ENCODE measurements around the gene FOXO3. TPM values are rescaled to one million over a fixed set of nuclear protein-coding genes. Genes with fewer than 3 reads are reported as not detected.
A peak's percentile ranks its signal among the peaks of the same experiment; 100 is the strongest.
"Not testable (repeated sequence)": the region's sequence is repeated elsewhere in the genome, so short reads cannot be mapped to it uniquely, and the experiment has no call there.

Gene FOXO3
- total RNA-seq, 1 donor from 2014 or later = 43.3 TPM

- H3K27me3 Mint-ChIP-seq = peaks cover 4% of the 10 kb centered on the region
- no peak overlapping the region for H3K27ac Mint-ChIP-seq
- H3K4me1 Mint-ChIP-seq (ENCODE audit: unreplicated experiment) = peaks cover 50% of the 10 kb centered on the region
- H3K36me3 Mint-ChIP-seq = peaks cover 23% of the 10 kb centered on the region
- no peak overlapping the region for H3K4me3 Mint-ChIP-seq
- no peak for TF ChIP-seq CTCF (conservative IDR thresholded peaks at IDR 0.05)
- no peaks in the 10 kb centered on the region for H3K9me3 Mint-ChIP-seq
- DNase-seq (ENCODE audit: extremely low spot score, unreplicated experiment) = no peak
Observed at GRCh38 chr6:108675226-108676200, 114.8 kb downstream of the FOXO3 start.

- peaks cover 23% of the 10 kb centered on the region for H3K36me3 Mint-ChIP-seq
- no peak for DNase-seq (ENCODE audit: extremely low spot score, unreplicated experiment)
- H3K4me1 Mint-ChIP-seq (ENCODE audit: unreplicated experiment) = peaks cover 50% of the 10 kb centered on the region
- no peak overlapping the region for H3K27ac Mint-ChIP-seq
- H3K27me3 Mint-ChIP-seq = peaks cover 4% of the 10 kb centered on the region
- no peaks in the 10 kb centered on the region for H3K9me3 Mint-ChIP-seq
- no peak for TF ChIP-seq CTCF (conservative IDR thresholded peaks at IDR 0.05)
- no peak overlapping the region for H3K4me3 Mint-ChIP-seq
Observed at GRCh38 chr6:108676555-108676954, 115.8 kb downstream of the FOXO3 start.

- Mint-ChIP-seq H3K4me1 (ENCODE audit: unreplicated experiment) (peaks cover 58% of the 10 kb centered on the region), H3K27ac (no peak overlapping the region), H3K36me3 (peaks cover 26% of the 10 kb centered on the region), H3K9me3 (no peaks in the 10 kb centered on the region), H3K4me3 (peak overlapping the region; percentile 54), H3K27me3 (peaks cover 4% of the 10 kb centered on the region)
- no peak for TF ChIP-seq CTCF (conservative IDR thresholded peaks at IDR 0.05)
- no peak for DNase-seq (ENCODE audit: extremely low spot score, unreplicated experiment)
Observed at GRCh38 chr6:108677357-108677756, 116.6 kb downstream of the FOXO3 start.

GRCh38 chr6:108677894-108678293 is 117.2 kb downstream of the FOXO3 start:
- Mint-ChIP-seq H3K27ac (no peak overlapping the region), H3K9me3 (no peaks in the 10 kb centered on the region), H3K27me3 (peaks cover 4% of the 10 kb centered on the region), H3K36me3 (peaks cover 26% of the 10 kb centered on the region), H3K4me1 (ENCODE audit: unreplicated experiment) (peaks cover 58% of the 10 kb centered on the region), H3K4me3 (no peak overlapping the region)
- no peak for DNase-seq (ENCODE audit: extremely low spot score, unreplicated experiment)
- no peak for TF ChIP-seq CTCF (conservative IDR thresholded peaks at IDR 0.05)

- H3K4me1 Mint-ChIP-seq (ENCODE audit: unreplicated experiment) = peaks cover 52% of the 10 kb centered on the region
- H3K27me3 Mint-ChIP-seq; H3K4me3 Mint-ChIP-seq; H3K27ac Mint-ChIP-seq; DNase-seq (ENCODE audit: extremely low spot score, unreplicated experiment); H3K9me3 Mint-ChIP-seq: not testable (repeated sequence)
- H3K36me3 Mint-ChIP-seq = peaks cover 18% of the 10 kb centered on the region
Observed at GRCh38 chr6:108680314-108680713, 119.6 kb downstream of the FOXO3 start.

GRCh38 chr6:108681721-108682120 is 121.0 kb downstream of the FOXO3 start:
- not testable (repeated sequence) for DNase-seq (ENCODE audit: extremely low spot score, unreplicated experiment); H3K9me3 Mint-ChIP-seq; H3K27me3 Mint-ChIP-seq
- Mint-ChIP-seq H3K4me3 (peak overlapping the region; percentile 39), H3K27ac (peak overlapping the region; percentile 26), H3K36me3 (peaks cover 22% of the 10 kb centered on the region), H3K4me1 (ENCODE audit: unreplicated experiment) (peaks cover 49% of the 10 kb centered on the region)

- Mint-ChIP-seq H3K4me1 (ENCODE audit: unreplicated experiment) (peaks cover 48% of the 10 kb centered on the region), H3K27ac (peak overlapping the region; percentile 26), H3K36me3 (peaks cover 29% of the 10 kb centered on the region)
- not testable (repeated sequence) for H3K9me3 Mint-ChIP-seq; H3K27me3 Mint-ChIP-seq; DNase-seq (ENCODE audit: extremely low spot score, unreplicated experiment); H3K4me3 Mint-ChIP-seq
Observed at GRCh38 chr6:108682383-108683119, 121.8 kb downstream of the FOXO3 start.

- H3K27me3 Mint-ChIP-seq; H3K4me3 Mint-ChIP-seq; DNase-seq (ENCODE audit: extremely low spot score, unreplicated experiment); H3K27ac Mint-ChIP-seq; H3K9me3 Mint-ChIP-seq: not testable (repeated sequence)
- peaks cover 43% of the 10 kb centered on the region for H3K4me1 Mint-ChIP-seq (ENCODE audit: unreplicated experiment)
- peaks cover 34% of the 10 kb centered on the region for H3K36me3 Mint-ChIP-seq
Observed at GRCh38 chr6:108683976-108684375, 123.3 kb downstream of the FOXO3 start.

Measured in type B pancreatic cell (in vitro differentiated cells).